Natural killer cell (primary cell): ENCODE measurements around the gene RPP25L. TPM values are rescaled to one million over a fixed set of nuclear protein-coding genes. Genes with fewer than 3 reads are reported as not detected.
"Not testable (repeated sequence)": the region's sequence is repeated elsewhere in the genome, so short reads cannot be mapped to it uniquely, and the experiment has no call there.

ENCODE experiments used
- ATAC-seq, 3 donors: fragments of 150-1000 bp in 2 of 3; fragments of 200-7000 bp in 1 of 3; cut with Tn5 transposase; 1 replicate in 1 of 3; 2 replicates in 2 of 3; pipeline ENCODE4 v1.10.0; 2021; ENCODE audit warnings: mild to moderate bottlenecking in 2 of 3, moderate library complexity in 2 of 3
- DNase-seq, 2 donors: peaks; one replicate each; pipeline versions ENCODE4 v3.0.0 to v3.0.0-alpha.2; 2013 to 2021; ENCODE audit warnings: mixed read lengths in 1 of 2
- H3K27ac ChIP-seq: one replicate; pipeline ENCODE4 v1.5.1; 2013; ENCODE audit warnings: mild to moderate bottlenecking, low read length
- H3K27me3 ChIP-seq: one replicate; pipeline ENCODE4 v1.6.1; 2013; ENCODE audit warnings: low read length; ENCODE audit not compliant: control insufficient read depth, insufficient read depth
- H3K36me3 ChIP-seq: one replicate; pipeline ENCODE4 v1.6.1; 2013; ENCODE audit warnings: low read length; ENCODE audit not compliant: control insufficient read depth, insufficient read depth
- H3K4me1 ChIP-seq: one replicate; pipeline ENCODE4 v1.6.1; 2013; ENCODE audit warnings: low read length; ENCODE audit not compliant: control insufficient read depth, insufficient read depth
- H3K4me3 ChIP-seq: one replicate; pipeline ENCODE4 v1.5.1; 2013; ENCODE audit warnings: low read length
- H3K9me3 ChIP-seq: one replicate; pipeline ENCODE4 v1.6.1; 2013; ENCODE audit warnings: low read length; ENCODE audit not compliant: control insufficient read depth, insufficient read depth
- H3K27ac Mint-ChIP-seq, 2 donors: one replicate each; pipeline ENCODE4 v1.8.0; 2022; ENCODE audit warnings: mild to moderate bottlenecking in 2 of 2, mixed read lengths in 2 of 2, moderate library complexity in 1 of 2
- H3K27me3 Mint-ChIP-seq, 2 donors: one replicate each; pipeline ENCODE4 v1.8.0; 2022; ENCODE audit warnings: low read depth in 2 of 2, mixed read lengths in 2 of 2
- H3K36me3 Mint-ChIP-seq: one replicate; pipeline ENCODE4 v1.8.0; 2022; ENCODE audit warnings: mixed read lengths
- H3K4me1 Mint-ChIP-seq, 2 donors: one replicate each; pipeline ENCODE4 v1.8.0; 2022; ENCODE audit warnings: mixed read lengths in 2 of 2
- H3K4me3 Mint-ChIP-seq: one replicate; pipeline ENCODE4 v1.8.0; 2022; ENCODE audit warnings: mild to moderate bottlenecking, moderate library complexity, mixed read lengths
- H3K9me3 Mint-ChIP-seq, 2 donors: one replicate each; pipeline ENCODE4 v1.8.0; 2022; ENCODE audit warnings: mixed read lengths in 2 of 2
- CTCF ChIP-seq: fragments of 200-600 bp; IDR thresholded peaks from one replicate; pipeline ENCODE4 v1.8.0; 2022; ENCODE audit warnings: antibody characterized with exemption
- WGBS: methylation state at CpG from one replicate; pipeline ENCODE4 v1.1.7; 2013; ENCODE audit warnings: missing lambda C conversion rate; ENCODE audit not compliant: insufficient coverage; 5-methylcytosine and 5-hydroxymethylcytosine counted together
- intact Hi-C: fragments of 100-400 bp; cut with micrococcal nuclease; formaldehyde crosslinking; loops from one replicate; pipeline ENCODE4 v1.14.2; 2022
- total RNA-seq, 4 donors: library from RNA; stranded (reverse); fragments of 120-200 nt in 1 of 4; gene quantifications; one replicate each; pipeline versions ENCODE4 v1.2.3 to v1.2.4, GENCODE V29; 2013 to 2022

Gene RPP25L
- total RNA-seq, 3 donors from 2014 or later (not counting 1 experiment from before 2014, with no cell fraction given), result 9.3 to 15.0 (median 9.8) TPM

GRCh38 chr9:34642679-34643078, 30.8 kb upstream of the RPP25L start:
- Mint-ChIP-seq H3K36me3 (no peaks in the 10 kb centered on the region), H3K4me3 (no peak overlapping the region), H3K27ac (no peak overlapping the region), H3K9me3 (no peaks in the 10 kb centered on the region), H3K27me3 (no peaks in the 10 kb centered on the region), H3K4me1 (peaks cover 22 to 27% of the 10 kb centered on the region in 2 donors)
- TF ChIP-seq CTCF, result no peak
- peaks cover 23% of the 10 kb centered on the region for H3K4me1 ChIP-seq
- H3K9me3 ChIP-seq, result no peaks in the 10 kb centered on the region
- H3K4me3 ChIP-seq, result no peak overlapping the region
- H3K27me3 ChIP-seq, result no peaks in the 10 kb centered on the region
- H3K27ac ChIP-seq, result no peak overlapping the region
- no peaks in the 10 kb centered on the region for H3K36me3 ChIP-seq
- intact Hi-C loops, result no loop called here
- 90% methylated on average over 1 of the region's 1 CpG for WGBS
- DNase-seq (no peak), ATAC-seq (no peak)

GRCh38 chr9:34639322-34639721, 27.4 kb upstream of the RPP25L start:
- peaks cover 17 to 32% of the 10 kb centered on the region in 2 donors for H3K4me1 Mint-ChIP-seq
- H3K27ac Mint-ChIP-seq, H3K27me3 Mint-ChIP-seq, H3K36me3 ChIP-seq, DNase-seq, H3K36me3 Mint-ChIP-seq, H3K4me3 Mint-ChIP-seq, H3K4me3 ChIP-seq, H3K9me3 ChIP-seq, ATAC-seq, H3K27ac ChIP-seq, H3K9me3 Mint-ChIP-seq, H3K27me3 ChIP-seq: not testable (repeated sequence)
- H3K4me1 ChIP-seq, result peaks cover 30% of the 10 kb centered on the region
- intact Hi-C loops, result loop anchor here (5.0 kb wide), 1 partner anchor 37 kb away; no protein-coding TSS in a partner anchor
- WGBS, result 85% methylated on average over 8 of the region's 8 CpGs

GRCh38 chr9:34638138-34638445, 26.2 kb upstream of the RPP25L start:
- TF ChIP-seq CTCF, result no peak
- 23% methylated on average over 7 of the region's 7 CpGs for WGBS
- H3K36me3 ChIP-seq, result peaks cover 5% of the 10 kb centered on the region
- Mint-ChIP-seq H3K4me1 (peaks cover 17 to 38% of the 10 kb centered on the region in 2 donors), H3K9me3 (no peaks in the 10 kb centered on the region), H3K27me3 (no peaks in the 10 kb centered on the region), H3K27ac (peak overlapping the region; percentile 95 to 98), H3K36me3 (no peaks in the 10 kb centered on the region), H3K4me3 (peak overlapping the region; percentile 92)
- DNase-seq (no peak), ATAC-seq (no peak)
- peak overlapping the region; percentile 80 for H3K4me3 ChIP-seq
- intact Hi-C loops, result loop anchor here (5.0 kb wide), 1 partner anchor 36 kb away; no protein-coding TSS in a partner anchor
- peak overlapping the region; percentile 91 for H3K27ac ChIP-seq
- no peaks in the 10 kb centered on the region for H3K9me3 ChIP-seq
- H3K27me3 ChIP-seq, result no peaks in the 10 kb centered on the region
- peaks cover 30% of the 10 kb centered on the region for H3K4me1 ChIP-seq

GRCh38 chr9:34637356-34638137, 25.6 kb upstream of the RPP25L start, which contains the start of gene SIGMAR1:
SIGMAR1 (minus strand) TSS chr9:34637787; CDS start chr9:34637697, 90 bp downstream.
- H3K27ac ChIP-seq, result peak within 1 kb of the TSS; percentile 91
- H3K4me1 ChIP-seq, result peaks cover 30% of the 10 kb centered on the region
- WGBS, result under 1% methylated on average over 73 of the region's 74 CpGs
- Mint-ChIP-seq H3K4me3 (peak within 1 kb of the TSS; percentile 92), H3K4me1 (peaks cover 17 to 38% of the 10 kb centered on the region in 2 donors), H3K27ac (peak within 1 kb of the TSS; percentile 95 to 98), H3K9me3 (no peaks in the 10 kb centered on the region), H3K36me3 (no peaks in the 10 kb centered on the region), H3K27me3 (no peaks in the 10 kb centered on the region)
- no peak for TF ChIP-seq CTCF
- peak within 1 kb of the TSS; percentile 82 for H3K4me3 ChIP-seq
- H3K9me3 ChIP-seq, result no peaks in the 10 kb centered on the region
- no peaks in the 10 kb centered on the region for H3K27me3 ChIP-seq
- intact Hi-C loops, result loop anchor here (1.0 to 5.0 kb wide), 3 partner anchors 9 to 35 kb away; partner anchors contain the start of gene GALT
- peaks cover 5% of the 10 kb centered on the region for H3K36me3 ChIP-seq
- DNase-seq, result peak; percentile 95 to 96
- ATAC-seq, result peak; percentile 94 to 98 (median 95)
